GM12874 (cell line): ENCODE measurements around the gene FAP.

ENCODE experiments used
- TF ChIP-seq, protein P1 (sequence below): IDR thresholded peaks from 2 replicates; pipeline ENCODE4 v1.5.1; 2011; ENCODE audit warnings: low read depth, mild to moderate bottlenecking, control low read depth, low read length, moderate library complexity; ENCODE audit not compliant: insufficient read depth

FAP gene

DNA sequence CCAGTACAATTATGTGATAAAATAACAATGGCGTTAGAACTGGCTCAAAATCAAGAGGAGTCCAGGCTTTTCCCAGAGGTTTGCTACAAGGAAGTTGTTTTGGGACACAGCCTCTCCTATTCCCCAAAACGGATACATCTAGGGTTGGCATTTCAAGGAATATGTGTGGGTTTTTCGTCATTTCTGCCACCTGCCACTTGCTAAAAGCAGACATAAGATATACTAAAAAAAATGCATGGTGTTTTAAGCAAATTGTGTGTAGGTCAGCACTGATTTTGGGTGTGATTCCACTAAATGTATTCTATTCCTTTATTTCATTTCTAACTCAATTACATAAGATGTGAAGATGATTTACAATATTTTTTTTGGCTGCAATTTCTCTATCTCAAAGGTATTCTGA, 54.8 kb downstream of the FAP start:
- TF ChIP-seq, protein P1, sequence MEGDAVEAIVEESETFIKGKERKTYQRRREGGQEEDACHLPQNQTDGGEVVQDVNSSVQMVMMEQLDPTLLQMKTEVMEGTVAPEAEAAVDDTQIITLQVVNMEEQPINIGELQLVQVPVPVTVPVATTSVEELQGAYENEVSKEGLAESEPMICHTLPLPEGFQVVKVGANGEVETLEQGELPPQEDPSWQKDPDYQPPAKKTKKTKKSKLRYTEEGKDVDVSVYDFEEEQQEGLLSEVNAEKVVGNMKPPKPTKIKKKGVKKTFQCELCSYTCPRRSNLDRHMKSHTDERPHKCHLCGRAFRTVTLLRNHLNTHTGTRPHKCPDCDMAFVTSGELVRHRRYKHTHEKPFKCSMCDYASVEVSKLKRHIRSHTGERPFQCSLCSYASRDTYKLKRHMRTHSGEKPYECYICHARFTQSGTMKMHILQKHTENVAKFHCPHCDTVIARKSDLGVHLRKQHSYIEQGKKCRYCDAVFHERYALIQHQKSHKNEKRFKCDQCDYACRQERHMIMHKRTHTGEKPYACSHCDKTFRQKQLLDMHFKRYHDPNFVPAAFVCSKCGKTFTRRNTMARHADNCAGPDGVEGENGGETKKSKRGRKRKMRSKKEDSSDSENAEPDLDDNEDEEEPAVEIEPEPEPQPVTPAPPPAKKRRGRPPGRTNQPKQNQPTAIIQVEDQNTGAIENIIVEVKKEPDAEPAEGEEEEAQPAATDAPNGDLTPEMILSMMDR, result no peak

DNA sequence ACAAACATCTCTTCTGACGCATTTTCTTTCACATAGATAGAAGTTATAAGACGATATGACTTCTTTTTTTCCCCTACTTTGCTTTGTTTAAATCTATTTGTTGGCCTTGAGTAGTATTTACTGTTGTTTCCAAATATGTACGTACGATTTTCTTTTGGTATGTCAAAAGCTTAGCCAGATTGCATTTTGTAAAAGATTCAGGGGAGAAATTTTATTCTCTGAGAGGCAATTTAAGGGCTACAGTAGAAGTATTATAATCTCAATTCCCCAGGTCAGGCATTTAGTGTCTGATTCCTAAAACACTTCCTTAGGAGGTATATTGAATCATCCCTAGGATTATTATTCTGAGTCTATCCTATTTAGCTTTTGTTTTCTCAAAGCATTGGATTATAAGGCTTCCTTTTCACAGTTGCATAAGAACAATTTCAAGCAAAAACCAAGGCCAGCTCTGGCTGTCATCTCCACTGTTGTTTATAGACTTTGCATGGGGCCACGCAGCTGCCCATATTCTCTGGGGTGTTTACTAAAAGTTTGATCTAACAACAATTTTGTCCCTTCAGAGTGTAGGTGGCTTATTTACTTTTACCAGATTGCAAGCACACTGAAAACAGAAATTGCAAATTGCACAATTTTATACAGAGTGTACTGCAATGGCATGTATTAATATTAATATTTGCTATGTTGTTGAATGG, 57.6 kb downstream of the FAP start:
- TF ChIP-seq, protein P1, result no peak

DNA sequence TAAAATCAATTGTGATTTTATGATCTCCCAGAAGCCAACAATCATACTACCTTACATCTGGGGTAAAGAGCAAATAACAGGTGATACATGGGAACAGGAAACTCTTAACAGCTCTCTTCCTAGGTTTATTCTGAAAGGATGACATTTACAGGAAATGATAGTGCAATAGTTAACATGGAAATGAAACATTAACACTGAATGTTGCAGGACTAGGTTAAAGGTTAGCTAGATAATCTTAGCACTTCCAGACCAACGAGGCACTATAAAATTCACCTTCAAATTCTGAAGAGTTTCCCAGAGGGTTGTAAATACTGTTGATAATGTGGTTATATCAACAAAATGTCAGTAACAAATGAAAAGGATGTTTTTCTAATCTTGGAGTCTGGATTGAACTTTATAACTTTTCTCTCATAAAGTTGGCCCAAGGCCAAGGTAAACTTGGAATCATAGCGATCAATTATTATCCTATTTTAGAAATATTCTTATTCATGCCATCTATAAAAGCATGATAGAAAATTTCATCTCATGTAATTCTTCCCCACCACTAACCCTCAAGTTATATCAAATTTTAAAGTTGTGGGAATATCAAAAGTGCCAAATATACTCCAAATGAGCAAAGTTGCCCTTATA, 58.3 kb downstream of the FAP start:
- TF ChIP-seq, protein P1, result no peak

DNA sequence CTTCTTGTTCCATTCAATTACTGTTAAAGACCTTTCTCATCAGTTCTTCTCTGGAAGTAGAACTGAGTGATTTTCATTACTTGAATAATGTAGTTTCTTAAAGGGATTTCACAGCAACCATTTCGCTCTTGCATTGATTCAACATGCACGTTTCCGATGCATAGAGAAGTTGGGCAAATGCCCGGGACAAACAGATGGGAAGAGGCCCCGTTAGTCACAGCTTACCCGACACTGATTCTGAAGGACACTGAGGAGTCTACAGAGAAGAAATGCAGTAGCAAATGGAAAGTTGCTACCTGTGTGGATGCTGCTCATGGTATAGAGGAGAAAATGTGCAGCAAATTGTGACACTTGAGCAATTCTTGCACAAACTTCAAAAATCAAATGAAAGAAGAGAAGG, 58.9 kb downstream of the FAP start:
- TF ChIP-seq, protein P1, result no peak

DNA sequence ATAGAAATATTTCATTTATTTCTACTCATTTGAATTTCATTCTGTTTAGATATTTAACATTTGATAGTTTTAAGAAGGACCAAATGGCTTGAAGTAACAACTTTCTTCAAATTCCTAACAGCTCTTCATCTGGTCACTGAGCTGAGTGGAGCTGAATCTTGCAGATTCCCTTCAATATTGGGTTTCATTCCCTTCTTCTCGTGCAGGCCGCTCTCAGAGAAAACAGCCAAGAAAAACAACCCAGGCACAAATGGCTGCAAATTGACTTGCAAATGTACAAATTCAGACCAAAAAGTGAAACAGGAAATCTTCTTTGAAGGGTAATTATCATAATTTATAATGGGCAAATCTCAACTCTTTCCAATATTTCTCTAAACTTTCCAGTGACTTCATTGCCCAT, 60.9 kb downstream of the FAP start:
- TF ChIP-seq, protein P1, result no peak

DNA sequence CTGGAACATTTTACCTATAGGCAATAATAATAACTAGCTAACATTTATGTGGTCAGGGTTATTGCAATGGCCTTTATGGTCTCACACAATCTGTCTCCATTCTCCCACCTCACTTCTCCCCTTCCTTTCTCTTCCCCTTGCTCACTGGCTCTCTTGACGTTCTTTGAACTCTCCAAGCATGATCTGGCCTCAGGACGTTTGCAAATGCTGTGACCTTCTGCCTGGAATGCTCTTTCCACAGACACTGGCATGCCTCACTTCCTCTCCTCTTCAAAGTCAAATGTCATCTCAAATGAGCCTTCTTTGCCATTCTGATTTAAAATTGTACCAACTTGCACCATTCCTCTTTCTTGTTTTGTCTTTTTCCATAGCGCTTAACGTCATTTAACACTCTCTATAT, 65.9 kb downstream of the FAP start:
- TF ChIP-seq, protein P1, result no peak

DNA sequence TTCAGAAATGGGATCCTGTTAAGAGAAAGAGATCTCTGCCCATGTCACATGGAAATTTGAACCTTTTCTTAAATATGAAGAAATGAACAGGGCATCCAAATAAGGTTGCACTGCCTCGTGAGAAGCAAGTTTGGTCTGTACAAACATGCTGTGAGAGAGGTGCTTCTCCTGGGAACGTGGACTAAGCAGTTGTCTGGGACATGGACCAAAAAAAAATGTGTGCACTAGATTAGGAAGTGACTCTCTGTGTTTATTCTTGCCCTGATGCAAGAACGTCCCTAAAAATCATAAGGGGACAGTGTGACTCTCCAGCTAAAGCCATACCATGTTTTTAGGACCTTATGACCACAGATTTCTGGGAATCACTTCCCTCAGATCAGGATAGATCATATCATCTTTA, 67.5 kb downstream of the FAP start:
- TF ChIP-seq, protein P1, result no peak
